Activated CD4-positive, alpha-beta T cell treated with anti-CD3 and anti-CD28 coated beads, Interleukin-2, Interleukin-4, amounts not matched to agents 100 ng/mL and 50 ng/mL, durations not matched to agents 16 hours and 8 hours (primary cell): ENCODE data around the gene FMOD.
"Not testable (repeated sequence)": the region's sequence is repeated elsewhere in the genome, so short reads cannot be mapped to it uniquely, and the experiment has no call there.

Experiments used
- DNase-seq: peaks from one replicate; pipeline ENCODE4 v3.0.0-alpha.2; 2020; ENCODE audit warnings: low spot score

Gene FMOD

DNA sequence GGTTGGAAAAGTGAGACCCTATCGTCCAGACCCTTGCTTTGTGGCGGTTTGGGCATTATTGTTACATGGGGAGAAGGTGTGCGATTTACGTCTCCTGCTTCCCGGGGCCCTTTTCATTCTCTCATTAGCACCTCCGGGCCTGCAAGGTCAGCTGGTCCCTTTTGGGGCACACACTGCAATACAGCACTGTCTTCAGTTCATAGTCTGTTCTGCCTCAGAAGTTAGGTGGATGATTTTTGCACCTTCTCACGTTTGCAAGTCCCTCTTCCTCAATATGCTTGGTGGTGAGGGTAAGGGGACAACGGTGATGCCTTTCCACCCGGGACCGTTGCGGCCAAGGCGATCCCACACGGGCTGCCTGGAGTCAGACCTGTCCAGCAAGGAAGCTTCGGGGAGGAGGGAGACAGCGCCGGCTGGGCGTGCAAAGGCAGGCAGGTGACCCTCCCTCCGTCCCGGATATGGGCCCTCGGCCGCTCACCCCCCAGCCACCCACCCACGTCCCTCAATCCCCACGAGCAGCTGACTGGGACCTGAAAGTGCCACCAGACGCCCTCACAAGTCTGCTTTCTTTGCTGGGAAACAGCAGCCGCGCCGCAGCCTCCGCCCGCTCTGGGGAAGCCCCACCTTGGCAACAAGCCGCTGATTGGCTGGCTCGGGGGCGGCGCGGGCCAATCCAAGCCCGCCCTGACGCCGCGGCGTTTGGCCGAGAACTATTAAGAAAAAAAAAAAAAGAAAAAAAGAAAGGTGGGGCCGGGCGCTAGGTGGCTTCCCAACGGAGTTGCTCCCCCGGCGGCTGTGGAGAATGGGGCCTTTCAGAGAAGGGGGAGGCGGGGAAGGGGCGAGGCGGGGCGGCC is 23.9 kb downstream of the FMOD start:
- peak; percentile 94 for DNase-seq

DNA sequence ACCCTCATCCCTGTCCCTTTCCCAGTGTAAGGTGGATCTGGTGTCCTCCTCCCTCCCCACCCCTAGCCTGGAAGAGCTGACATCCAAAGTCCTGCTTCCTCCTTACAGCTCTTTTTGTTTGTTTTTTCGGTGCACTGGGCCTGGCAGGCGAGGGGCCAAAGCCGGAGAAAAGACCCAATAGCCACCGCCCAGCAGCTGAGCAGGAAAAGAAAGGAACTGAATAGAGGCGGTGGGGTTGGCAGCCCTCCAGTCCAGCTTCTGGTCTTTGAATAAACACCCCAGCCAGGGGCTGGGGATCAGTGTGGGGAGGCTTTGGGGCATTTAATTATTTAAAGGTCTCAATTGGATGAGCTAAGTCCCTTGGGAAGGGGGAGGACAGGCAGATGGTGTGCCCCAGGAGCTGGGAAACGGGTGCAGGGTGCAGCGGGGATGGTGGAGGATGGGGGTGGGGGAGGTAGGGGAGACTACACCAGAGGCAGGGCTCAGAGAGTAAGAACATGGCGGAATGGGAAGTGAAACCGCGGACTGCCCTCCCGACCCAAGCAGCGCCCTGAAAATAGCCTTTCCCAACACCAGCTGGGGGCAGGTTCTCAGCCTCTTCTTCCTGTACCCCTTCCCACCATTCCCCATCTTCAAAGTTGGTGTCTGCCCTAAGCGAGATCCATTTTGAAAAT is 25.4 kb downstream of the FMOD start:
- no peak for DNase-seq

DNA sequence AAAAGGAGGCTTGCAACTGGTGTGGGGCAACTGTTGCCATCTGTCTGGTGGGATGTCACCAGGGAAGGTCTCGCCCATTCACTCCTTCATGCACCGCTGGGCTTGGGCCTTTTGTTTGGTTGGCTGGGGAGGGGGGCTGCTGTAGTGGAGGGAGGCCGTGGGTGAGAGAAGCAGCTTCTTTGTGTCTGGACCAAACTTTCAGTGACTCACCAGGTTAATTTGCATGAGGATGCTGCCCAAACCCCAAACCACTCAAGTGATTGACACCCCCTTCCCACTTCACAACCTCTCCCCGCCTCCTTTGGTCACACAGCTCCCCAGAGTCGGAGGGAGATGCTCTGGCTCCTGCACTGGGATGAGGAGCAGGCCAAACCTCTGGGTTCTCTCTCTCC is 25.9 kb downstream of the FMOD start:
- peak; percentile 71 for DNase-seq

DNA sequence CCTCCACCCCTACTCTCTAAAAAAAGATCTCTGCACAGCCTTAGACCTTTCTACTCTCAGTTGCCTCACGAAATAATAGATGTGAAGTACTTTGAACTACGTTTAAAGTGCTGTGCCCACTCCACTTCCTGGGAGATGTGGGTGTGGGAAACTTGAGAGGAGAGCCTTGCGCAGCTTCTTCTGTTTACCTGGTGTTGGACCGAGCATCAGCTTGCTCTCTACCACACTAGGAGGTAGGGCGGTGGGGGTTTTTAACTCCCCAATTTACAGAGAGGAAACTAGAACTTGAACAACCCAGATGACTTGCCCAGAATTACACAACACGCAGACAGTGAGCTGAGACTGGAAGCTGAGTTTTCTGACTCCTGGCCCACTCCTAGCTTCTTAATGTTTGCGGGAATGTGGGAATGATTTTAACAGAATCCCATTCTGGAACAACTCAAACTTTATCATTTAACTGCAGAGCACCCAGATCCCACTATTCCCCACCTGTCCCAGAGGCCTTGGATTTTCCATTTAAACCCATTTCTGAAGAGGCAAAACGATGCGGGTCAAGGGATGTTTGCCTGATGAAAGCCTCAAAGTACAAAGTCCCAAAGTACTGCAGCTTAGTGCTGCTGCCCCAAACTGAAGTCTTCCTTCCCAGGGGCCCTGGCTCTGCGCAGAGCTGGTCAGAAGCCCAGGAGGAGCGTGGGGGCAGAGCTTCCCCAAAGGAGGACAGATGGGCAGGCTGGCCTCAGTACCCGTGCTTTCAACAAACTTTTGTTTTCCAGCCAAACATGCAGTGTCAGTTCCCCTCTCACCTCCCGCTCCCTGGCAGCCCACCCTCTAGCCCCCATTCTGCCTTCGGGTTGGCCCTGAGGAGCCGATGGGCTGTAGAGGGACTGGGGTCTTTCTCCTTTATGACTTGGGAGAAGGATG is 26.6 kb downstream of the FMOD start:
- DNase-seq: no peak

GRCh38 chr1:203323587-203323986 is 27.3 kb downstream of the FMOD start:
- no peak for DNase-seq

DNA sequence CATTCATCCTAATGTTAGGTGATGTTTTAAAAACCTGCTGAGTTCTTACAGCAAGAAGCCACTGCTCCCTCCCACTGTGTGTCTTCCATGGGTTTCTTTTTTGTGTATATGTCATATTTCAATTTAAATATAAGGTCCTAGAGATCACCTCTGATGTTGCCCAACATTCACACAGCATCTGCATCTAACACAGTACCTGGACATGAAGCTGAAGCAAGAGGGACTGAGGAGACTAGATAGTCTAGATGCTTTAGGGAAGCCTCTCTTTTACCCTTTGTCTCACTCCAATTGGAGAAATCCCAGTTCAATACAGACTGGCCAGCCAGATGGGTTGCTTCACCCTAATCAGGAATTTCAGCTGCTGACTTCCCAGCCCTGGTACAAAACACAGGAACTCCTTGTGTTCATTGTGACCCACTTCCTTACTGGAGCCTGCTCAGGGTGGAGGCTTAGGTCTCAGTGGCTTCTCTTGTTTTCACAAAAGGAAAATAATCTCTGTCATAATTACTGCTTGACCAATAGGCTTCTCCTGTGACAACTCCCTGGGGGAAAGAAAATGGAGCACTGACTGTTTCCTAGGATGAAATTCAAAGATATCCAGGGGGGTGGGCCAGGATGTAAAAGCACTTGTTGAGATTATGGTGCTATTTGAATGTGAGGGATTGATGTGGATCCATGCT is 28.3 kb downstream of the FMOD start:
- no peak for DNase-seq

GRCh38 chr1:203321273-203322052 is 29.5 kb downstream of the FMOD start:
- no peak for DNase-seq

- DNase-seq: peak; percentile 57
Measured at GRCh38 chr1:203320591-203321272, 30.2 kb downstream of the FMOD start.

- DNase-seq: no peak
Measured at GRCh38 chr1:203318229-203318517, 32.7 kb downstream of the FMOD start.

GRCh38 chr1:203317429-203318228 is 33.3 kb downstream of the FMOD start:
- DNase-seq: no peak

GRCh38 chr1:203316626-203317093 is 34.3 kb downstream of the FMOD start:
- no peak for DNase-seq

- not testable (repeated sequence) for DNase-seq
Measured at GRCh38 chr1:203314025-203314759, 36.7 kb downstream of the FMOD start.

DNA sequence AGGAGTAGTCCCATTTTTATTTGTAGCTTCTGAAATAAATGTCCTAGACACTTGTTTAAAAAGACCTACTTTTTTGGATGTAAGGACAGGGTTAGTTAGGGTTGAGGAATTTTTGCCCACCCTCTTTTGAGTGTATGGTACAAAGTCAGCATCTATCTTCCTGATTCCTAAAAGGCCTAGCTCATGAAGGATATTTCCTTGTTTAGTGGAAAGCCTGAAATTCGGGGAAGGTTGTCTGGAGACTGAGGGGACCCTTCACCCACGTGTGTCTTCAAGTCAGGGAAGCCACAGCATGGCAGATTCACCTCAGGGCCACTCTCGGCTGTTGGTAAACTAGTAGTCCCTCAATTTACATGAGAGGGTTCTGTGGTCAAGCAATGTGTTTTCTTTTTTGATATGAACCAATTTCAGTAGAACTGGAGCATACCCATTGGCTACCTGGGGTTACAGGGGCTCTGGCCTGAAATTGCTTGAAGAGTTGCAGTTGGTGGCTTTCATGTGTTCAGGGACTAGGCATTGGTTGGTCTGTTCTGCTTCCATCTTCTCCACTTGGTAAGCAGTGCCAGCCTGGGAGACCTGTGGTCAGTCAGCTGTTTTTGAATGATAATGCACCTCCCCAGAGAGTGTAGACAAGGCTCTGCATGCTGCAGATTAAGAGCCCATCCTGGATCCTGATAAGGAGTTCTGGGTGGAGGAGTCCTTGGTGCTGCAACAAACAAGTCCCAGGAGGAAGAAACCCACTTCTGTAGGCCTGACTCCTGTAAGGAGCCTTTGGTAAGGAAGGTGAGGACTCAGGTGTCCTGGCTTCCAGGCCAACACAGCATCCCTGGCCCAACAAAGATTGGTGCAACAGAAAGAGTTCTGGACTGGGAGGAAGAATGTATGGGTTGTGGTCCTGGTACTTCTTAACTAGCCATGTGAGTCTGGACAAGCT is 39.3 kb downstream of the FMOD start:
- no peak for DNase-seq

GRCh38 chr1:203308923-203309331 is 42.0 kb downstream of the FMOD start:
- DNase-seq: no peak

DNA sequence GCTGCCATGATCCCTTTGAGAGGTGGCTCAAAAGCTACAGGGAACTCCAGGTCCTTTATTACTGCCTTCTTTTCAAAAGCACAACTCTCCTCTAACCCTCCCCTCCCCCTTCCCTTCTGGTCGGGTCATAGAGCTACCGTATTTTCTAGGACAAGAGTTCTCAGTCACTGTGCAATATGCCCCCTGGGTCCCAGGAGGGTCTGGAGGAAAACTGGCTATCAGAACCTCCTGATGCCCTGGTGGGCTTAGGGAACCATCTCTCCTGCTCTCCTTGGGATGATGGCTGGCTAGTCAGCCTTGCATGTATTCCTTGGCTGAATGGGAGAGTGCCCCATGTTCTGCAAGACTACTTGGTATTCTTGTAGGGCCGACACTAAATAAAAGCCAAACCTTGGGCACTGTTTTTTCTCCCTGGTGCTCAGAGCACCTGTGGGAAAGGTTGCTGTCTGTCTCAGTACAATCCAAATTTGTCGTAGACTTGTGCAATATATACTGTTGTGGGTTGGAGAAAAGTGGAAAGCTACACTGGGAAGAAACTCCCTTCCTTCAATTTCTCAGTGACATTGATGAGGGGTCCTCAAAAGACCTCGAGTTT is 42.5 kb downstream of the FMOD start:
- no peak for DNase-seq

DNA sequence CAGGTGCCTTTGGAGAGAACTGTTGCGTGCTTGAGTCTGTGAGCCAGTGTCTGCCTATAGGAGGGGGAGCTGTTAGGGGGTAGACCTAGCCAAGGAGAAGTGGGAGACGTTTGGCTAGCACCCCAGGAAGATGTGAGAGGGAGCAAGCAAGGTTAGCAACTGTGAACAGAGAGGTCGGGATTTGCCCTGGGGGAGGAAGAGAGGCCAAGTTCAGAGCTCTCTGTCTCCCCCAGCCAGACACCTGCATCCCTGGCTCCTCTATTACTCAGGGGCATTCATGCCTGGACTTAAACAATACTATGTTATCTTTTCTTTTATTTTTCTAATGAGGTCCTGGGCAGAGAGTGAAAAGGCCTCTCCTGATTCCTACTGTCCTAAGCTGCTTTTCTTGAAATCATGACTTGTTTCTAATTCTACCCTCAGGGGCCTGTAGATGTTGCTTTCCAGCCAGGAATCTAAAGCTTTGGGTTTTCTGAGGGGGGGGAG is 43.2 kb downstream of the FMOD start:
- no peak for DNase-seq

DNA sequence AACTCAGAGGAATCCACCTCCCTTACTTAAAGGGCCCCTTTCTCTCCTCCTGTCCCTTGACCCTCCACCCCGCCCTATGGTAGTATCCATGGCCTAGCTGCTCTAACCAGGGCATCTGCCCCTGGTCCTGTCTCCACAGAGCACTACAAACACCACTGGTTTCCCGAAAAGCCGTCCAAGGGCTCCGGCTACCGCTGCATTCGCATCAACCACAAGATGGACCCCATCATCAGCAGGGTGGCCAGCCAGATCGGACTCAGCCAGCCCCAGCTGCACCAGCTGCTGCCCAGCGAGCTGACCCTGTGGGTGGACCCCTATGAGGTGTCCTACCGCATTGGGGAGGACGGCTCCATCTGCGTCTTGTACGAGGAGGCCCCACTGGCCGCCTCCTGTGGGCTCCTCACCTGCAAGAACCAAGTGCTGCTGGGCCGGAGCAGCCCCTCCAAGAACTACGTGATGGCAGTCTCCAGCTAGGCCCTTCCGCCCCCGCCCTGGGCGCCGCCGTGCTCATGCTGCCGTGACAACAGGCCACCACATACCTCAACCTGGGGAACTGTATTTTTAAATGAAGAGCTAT is 43.9 kb downstream of the FMOD start:
- DNase-seq: no peak
